Skeletal muscle tissue (tissue), 4 donors: ENCODE measurements around the gene ITGA11. TPM values are rescaled to one million over a fixed set of nuclear protein-coding genes. Genes with fewer than 3 reads are reported as not detected.

Experiments used
- H3K27ac ChIP-seq: one replicate; pipeline ENCODE4 v1.7.0; 2013; ENCODE audit warnings: mild to moderate bottlenecking, low read depth, low read length, inconsistent platforms
- H3K27me3 ChIP-seq, 3 donors: one replicate each; pipeline ENCODE4 v1.7.0; 2013; ENCODE audit warnings: low read length in 3 of 3; ENCODE audit not compliant: control insufficient read depth in 3 of 3, insufficient read depth in 3 of 3
- H3K36me3 ChIP-seq, 3 donors: one replicate each; pipeline ENCODE4 v1.7.0; 2013; ENCODE audit warnings: low read length in 3 of 3; ENCODE audit not compliant: control insufficient read depth in 3 of 3, insufficient read depth in 3 of 3
- H3K4me1 ChIP-seq, 3 donors: one replicate each; pipeline ENCODE4 v1.7.0; 2013; ENCODE audit warnings: low read length in 3 of 3, mild to moderate bottlenecking in 3 of 3; ENCODE audit not compliant: control insufficient read depth in 3 of 3, insufficient read depth in 3 of 3
- H3K4me3 ChIP-seq, 3 donors: one replicate each; pipeline ENCODE4 v1.7.0; 2013; ENCODE audit warnings: low read length in 3 of 3
- H3K9ac ChIP-seq, 3 donors: one replicate each; pipeline ENCODE4 v1.7.0; 2013; ENCODE audit warnings: low read length in 3 of 3, mild to moderate bottlenecking in 3 of 3, moderate library complexity in 2 of 3, low read depth in 1 of 3
- H3K9me3 ChIP-seq, 3 donors: one replicate each; pipeline ENCODE4 v1.7.0; 2013; ENCODE audit warnings: low read length in 3 of 3; ENCODE audit not compliant: control insufficient read depth in 3 of 3
- total RNA-seq: library from RNA; depleted of rRNA; stranded (reverse); fragments of >200 nt; gene quantifications from one replicate; pipeline ENCODE4 v1.2.3, GENCODE V29; 2014
- donor health status: Osteomylitis.

ITGA11 gene
- total RNA-seq, 1 donor from 2014 or later = 5.7 TPM

- Histone ChIP-seq H3K9me3 (no peaks in the 10 kb centered on the region), H3K27ac (no peak overlapping the region), H3K36me3 (no peaks in the 10 kb centered on the region), H3K4me3 (no peak overlapping the region), H3K9ac (no peak overlapping the region), H3K27me3 (peaks cover 29 to 42% (median 37%) of the 10 kb centered on the region in 3 donors), H3K4me1 (peaks cover 7 to 9% (median 9%) of the 10 kb centered on the region in 3 donors)
These were observed 4.7 kb upstream of the ITGA11 start for GRCh38 chr15:68436680-68437079.

DNA sequence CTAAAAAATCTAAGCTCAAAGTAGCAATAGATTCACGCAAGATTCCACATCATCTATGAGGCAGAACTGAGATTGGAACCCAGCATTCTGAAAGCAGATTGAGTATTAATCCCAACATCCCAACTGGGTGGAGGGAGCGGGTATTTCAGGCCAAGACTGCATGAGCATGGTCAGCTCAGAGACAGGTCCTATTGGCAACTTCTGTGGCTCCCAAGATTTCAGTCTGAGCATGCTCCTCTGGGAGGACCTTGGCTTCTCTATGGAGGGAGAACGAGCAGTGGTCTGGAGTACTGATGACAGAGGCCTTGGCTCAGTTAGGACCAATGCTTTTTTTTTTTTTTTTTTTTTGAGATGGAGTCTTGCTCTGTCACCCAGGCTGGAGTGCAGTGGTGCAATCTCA is 4.0 kb upstream of the ITGA11 start:
- peaks cover 10 to 15% (median 14%) of the 10 kb centered on the region in 3 donors for H3K4me1 ChIP-seq
- no peak overlapping the region for H3K9ac ChIP-seq
- H3K27me3 ChIP-seq = peaks cover 30 to 46% (median 44%) of the 10 kb centered on the region in 3 donors
- H3K9me3 ChIP-seq = no peaks in the 10 kb centered on the region
- H3K36me3 ChIP-seq = no peaks in the 10 kb centered on the region
- H3K27ac ChIP-seq = no peak overlapping the region
- H3K4me3 ChIP-seq = no peak overlapping the region

DNA sequence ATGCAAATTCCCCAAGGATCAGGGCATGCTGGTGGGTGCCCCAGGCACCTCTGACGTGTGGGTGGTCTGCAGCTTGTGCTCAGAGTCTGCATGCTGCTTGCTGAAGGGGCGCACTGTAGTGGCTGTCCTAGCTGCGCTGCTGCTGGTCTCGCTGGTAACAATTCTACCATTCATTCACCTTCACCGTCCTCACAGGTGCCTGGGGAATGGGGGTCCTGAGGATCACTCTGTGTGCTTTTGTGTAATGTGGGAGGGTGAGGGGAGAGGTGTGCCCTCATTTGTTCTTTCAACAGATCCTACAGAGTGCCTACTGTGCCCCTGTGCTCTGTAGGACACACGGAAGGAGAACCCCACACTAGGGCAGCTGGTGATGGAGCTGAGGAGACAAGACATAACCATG is 2.1 kb upstream of the ITGA11 start:
- no peaks in the 10 kb centered on the region for H3K9me3 ChIP-seq
- no peaks in the 10 kb centered on the region for H3K36me3 ChIP-seq
- H3K4me1 ChIP-seq = peaks cover 10 to 15% (median 14%) of the 10 kb centered on the region in 3 donors
- H3K27ac ChIP-seq = no peak overlapping the region
- H3K27me3 ChIP-seq = peaks cover 34 to 52% (median 42%) of the 10 kb centered on the region in 3 donors
- no peak overlapping the region for H3K4me3 ChIP-seq
- no peak overlapping the region for H3K9ac ChIP-seq

DNA sequence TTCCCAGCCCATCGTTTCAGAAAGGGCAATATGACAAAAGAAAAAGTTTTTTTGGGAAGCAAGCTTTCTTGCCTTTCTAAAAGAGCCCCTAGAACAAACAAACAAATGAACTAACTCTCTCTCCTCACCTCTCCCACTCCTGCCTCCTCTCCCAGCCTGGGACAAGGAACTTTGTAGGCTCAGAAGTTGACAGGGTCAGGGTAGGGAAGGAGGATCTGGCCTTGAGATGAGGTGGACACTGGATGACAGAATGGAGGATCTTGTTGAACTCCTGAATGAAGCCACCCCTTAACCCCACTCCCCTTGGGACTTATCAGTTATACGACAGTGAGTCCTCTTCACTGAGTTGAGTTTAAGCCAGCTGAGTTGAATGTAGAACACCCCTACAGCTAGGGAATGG is 1.6 kb upstream of the ITGA11 start:
- Histone ChIP-seq H3K4me1 (peaks cover 10 to 15% (median 14%) of the 10 kb centered on the region in 3 donors), H3K27ac (no peak overlapping the region), H3K36me3 (no peaks in the 10 kb centered on the region), H3K9ac (no peak overlapping the region), H3K9me3 (no peaks in the 10 kb centered on the region), H3K4me3 (no peak overlapping the region), H3K27me3 (peaks cover 34 to 52% (median 42%) of the 10 kb centered on the region in 3 donors)

- no peak overlapping the region for H3K27ac ChIP-seq
- peaks cover 31 to 46% (median 38%) of the 10 kb centered on the region in 3 donors for H3K27me3 ChIP-seq
- H3K9ac ChIP-seq = no peak overlapping the region
- H3K36me3 ChIP-seq = no peaks in the 10 kb centered on the region
- no peaks in the 10 kb centered on the region for H3K9me3 ChIP-seq
- peaks cover 10 to 15% (median 14%) of the 10 kb centered on the region in 3 donors for H3K4me1 ChIP-seq
- H3K4me3 ChIP-seq = peak overlapping the region in 2 of 3 donors; percentile 43 to 65
These were observed 590 bp upstream of the ITGA11 start for GRCh38 chr15:68432441-68433064.

GRCh38 chr15:68431037-68431791 is 749 bp downstream of the ITGA11 start:
- Histone ChIP-seq H3K9me3 (no peaks in the 10 kb centered on the region), H3K36me3 (no peaks in the 10 kb centered on the region), H3K27ac (no peak overlapping the region), H3K9ac (peak overlapping the region; percentile 59 to 77 (median 74)), H3K27me3 (peaks cover 31 to 43% (median 32%) of the 10 kb centered on the region in 3 donors), H3K4me1 (peaks cover 10 to 15% (median 14%) of the 10 kb centered on the region in 3 donors), H3K4me3 (peak overlapping the region; percentile 65 to 74 (median 72))

DNA sequence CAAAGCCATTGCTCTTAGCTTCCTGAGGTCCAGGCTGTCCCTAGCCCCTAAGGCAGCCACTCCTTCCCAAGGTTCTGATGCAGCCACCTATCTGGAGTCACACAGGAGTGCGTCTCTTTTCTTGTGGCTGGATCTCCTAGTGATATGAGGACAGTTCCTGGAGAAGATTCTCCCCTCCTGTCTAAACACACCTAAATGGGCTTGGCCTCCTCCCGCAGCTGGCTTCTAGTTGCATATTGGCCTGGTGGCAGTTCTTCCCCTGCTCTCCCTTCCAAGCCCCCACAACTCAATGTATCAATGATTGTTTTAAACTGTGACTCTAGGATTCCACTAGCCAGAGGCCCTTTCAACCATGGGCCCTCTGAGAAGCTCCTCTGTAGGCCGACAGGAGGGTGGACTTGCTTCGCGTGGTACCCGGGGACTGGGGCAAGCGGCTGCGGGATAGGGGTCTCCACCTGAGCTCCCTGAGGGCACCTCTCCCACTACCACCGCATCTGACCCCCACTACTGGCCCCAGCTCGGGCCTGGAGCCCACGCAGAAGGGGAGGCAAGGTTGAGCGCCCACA is 1.4 kb downstream of the ITGA11 start:
- Histone ChIP-seq H3K27me3 (peaks cover 29 to 40% (median 32%) of the 10 kb centered on the region in 3 donors), H3K4me3 (peak overlapping the region in 1 of 3 donors; percentile 22), H3K36me3 (no peaks in the 10 kb centered on the region), H3K27ac (no peak overlapping the region), H3K4me1 (peaks cover 10 to 15% (median 14%) of the 10 kb centered on the region in 3 donors), H3K9me3 (no peaks in the 10 kb centered on the region), H3K9ac (no peak overlapping the region)

GRCh38 chr15:68429691-68430470 is 2.1 kb downstream of the ITGA11 start:
- H3K9me3 ChIP-seq = no peaks in the 10 kb centered on the region
- H3K4me3 ChIP-seq = no peak overlapping the region
- peaks cover 29 to 40% (median 32%) of the 10 kb centered on the region in 3 donors for H3K27me3 ChIP-seq
- H3K36me3 ChIP-seq = no peaks in the 10 kb centered on the region
- no peak overlapping the region for H3K9ac ChIP-seq
- H3K27ac ChIP-seq = no peak overlapping the region
- H3K4me1 ChIP-seq = peaks cover 12 to 15% (median 14%) of the 10 kb centered on the region in 3 donors

DNA sequence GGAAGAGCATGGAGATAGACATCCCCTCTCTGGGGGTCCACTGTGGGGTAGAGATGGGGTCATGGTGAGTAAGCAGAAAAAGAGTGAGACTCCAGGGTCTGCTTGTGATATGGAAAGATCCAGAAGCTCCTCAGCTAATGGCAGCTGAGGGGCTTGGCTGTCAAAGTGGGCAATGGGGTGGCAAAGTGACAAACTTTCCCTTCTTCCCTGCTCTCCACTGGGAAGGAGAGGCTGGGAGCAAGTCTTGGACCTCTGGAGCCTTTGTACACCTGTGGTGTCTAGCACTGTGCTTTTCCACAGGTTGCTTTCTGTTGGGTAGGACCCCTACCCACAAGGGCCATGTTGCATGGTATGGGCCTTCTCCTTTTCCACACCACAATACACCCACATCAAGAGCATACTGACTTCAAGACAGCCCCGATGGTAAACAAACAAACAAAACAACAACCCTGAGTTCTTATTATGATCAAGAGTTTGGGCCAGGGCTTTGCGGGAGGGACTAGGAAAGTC is 3.5 kb downstream of the ITGA11 start:
- Histone ChIP-seq H3K27ac (no peak overlapping the region), H3K4me1 (peaks cover 12 to 15% (median 14%) of the 10 kb centered on the region in 3 donors), H3K9ac (no peak overlapping the region), H3K9me3 (no peaks in the 10 kb centered on the region), H3K4me3 (no peak overlapping the region), H3K36me3 (no peaks in the 10 kb centered on the region), H3K27me3 (peaks cover 21 to 30% (median 21%) of the 10 kb centered on the region in 3 donors)
